GM23338 (cell line): ENCODE results near the gene DCANP1. TPM values are rescaled to one million over a fixed set of nuclear protein-coding genes. Genes with fewer than 3 reads are reported as not detected.

Source experiments
- ATAC-seq: fragments of 200-7000 bp; cut with Tn5 transposase; 3 replicates; pipeline ENCODE4 v1.9.1; 2020
- DNase-seq: peaks from one replicate; pipeline ENCODE4 v3.0.0-alpha.2; 2015; ENCODE audit warnings: low spot score
- H2AFZ ChIP-seq: fragments of 200-600 bp; sonication (generic); 2 replicates; pipeline ENCODE4 v1.8.0; 2016; ENCODE audit warnings: antibody characterized with exemption, mild to moderate bottlenecking, moderate library complexity
- H3F3A ChIP-seq: fragments of 200-600 bp; sonication (generic); replicated peaks from 2 replicates; pipeline ENCODE4 v1.8.0; 2017; ENCODE audit warnings: antibody characterized with exemption, mixed run types, low read depth
- H3K27ac ChIP-seq: fragments of 200-600 bp; sonication (generic); 2 replicates; pipeline ENCODE4 v1.6.1; 2016; ENCODE audit warnings: low read depth
- H3K27me3 ChIP-seq: fragments of 200-600 bp; sonication (generic); 2 replicates; pipeline ENCODE4 v1.8.0; 2016; ENCODE audit warnings: mild to moderate bottlenecking, mixed run types, moderate library complexity; ENCODE audit not compliant: insufficient read depth
- H3K36me3 ChIP-seq: fragments of 200-600 bp; sonication (generic); 2 replicates; pipeline ENCODE4 v1.8.0; 2016; ENCODE audit warnings: mild to moderate bottlenecking; ENCODE audit not compliant: insufficient read depth
- H3K4me1 ChIP-seq: fragments of 200-600 bp; sonication (generic); 2 replicates; pipeline ENCODE4 v1.8.0; 2016; ENCODE audit warnings: mild to moderate bottlenecking, moderate library complexity; ENCODE audit not compliant: insufficient read depth
- H3K4me2 ChIP-seq: fragments of 200-600 bp; sonication (generic); 2 replicates; pipeline ENCODE4 v1.7.1; 2017; ENCODE audit warnings: mixed run types
- H3K4me3 ChIP-seq: fragments of 200-600 bp; sonication (generic); 2 replicates; pipeline ENCODE4 v1.6.1; 2016; ENCODE audit warnings: mixed run types
- H3K79me2 ChIP-seq: fragments of 200-600 bp; sonication (generic); replicated peaks from 2 replicates; pipeline ENCODE4 v1.8.0; 2017; ENCODE audit warnings: mild to moderate bottlenecking; ENCODE audit not compliant: insufficient read depth
- H3K9me2 ChIP-seq: fragments of 200-600 bp; sonication (generic); 2 replicates; pipeline ENCODE4 v1.8.0; 2017; ENCODE audit not compliant: insufficient read depth
- H4K20me1 ChIP-seq: fragments of 200-600 bp; sonication (generic); replicated peaks from 2 replicates; pipeline ENCODE4 v1.8.0; 2017; ENCODE audit warnings: mild to moderate bottlenecking; ENCODE audit not compliant: insufficient read depth
- H3K27ac Mint-ChIP-seq: 2 replicates; pipeline ENCODE4 v1.8.0; 2020; ENCODE audit warnings: inconsistent platforms, mild to moderate bottlenecking, moderate library complexity, mixed read lengths
- H3K27me3 Mint-ChIP-seq: 3 replicates; pipeline ENCODE4 v1.8.0; 2022; ENCODE audit warnings: low read depth, mild to moderate bottlenecking, moderate library complexity, mixed read lengths, inconsistent platforms; ENCODE audit not compliant: insufficient read depth, poor library complexity
- H3K36me3 Mint-ChIP-seq: 3 replicates; pipeline ENCODE4 v1.8.0; 2021; ENCODE audit warnings: low read depth, mild to moderate bottlenecking, inconsistent platforms, moderate library complexity, mixed read lengths
- H3K4me1 Mint-ChIP-seq: 3 replicates; pipeline ENCODE4 v1.8.0; 2020; ENCODE audit warnings: mild to moderate bottlenecking, inconsistent platforms, mixed read lengths
- H3K4me3 Mint-ChIP-seq: 3 replicates; pipeline ENCODE4 v1.8.0; 2021; ENCODE audit warnings: moderate library complexity, mild to moderate bottlenecking, inconsistent platforms, mixed read lengths
- H3K9me3 Mint-ChIP-seq: 3 replicates; pipeline ENCODE4 v1.8.0; 2020; ENCODE audit warnings: moderate library complexity, mild to moderate bottlenecking, inconsistent platforms, mixed read lengths
- EZH2phosphoT487 ChIP-seq: fragments of 200-600 bp; sonication (generic); IDR thresholded peaks from one replicate; pipeline ENCODE4 v1.8.1; 2018; ENCODE audit warnings: antibody characterized with exemption; ENCODE audit not compliant: unreplicated experiment
- JUNB ChIP-seq: IDR thresholded peaks from one replicate; pipeline ENCODE4 v1.6.1; 2016; ENCODE audit warnings: antibody characterized with exemption; ENCODE audit not compliant: unreplicated experiment
- ZNF114 ChIP-seq: fragments of 250-450 bp; sonication (Bioruptor Pico); IDR thresholded peaks from 2 replicates; pipeline ENCODE4 v1.5.0; 2020; ENCODE audit warnings: mild to moderate bottlenecking, moderate library complexity
- polyA plus RNA-seq: library from polyadenylated mRNA; unstranded; fragments of >200 nt; fragmentation: Nextera tagmentation; extraction: Ambion mirVana; gene quantifications from 2 replicates; pipeline ENCODE4 v1.2.1, GENCODE V29; 2016
- total RNA-seq: library from RNA; depleted of rRNA; stranded (reverse); fragments of >200 nt; shearing (Covaris generic); gene quantifications from 2 replicates; pipeline ENCODE4 v1.2.3, GENCODE V29; 2014
- TF ChIP-seq, protein P1 (sequence below): fragments of 250-450 bp; sonication (Bioruptor Pico); IDR thresholded peaks from 2 replicates; pipeline ENCODE4 v1.5.0; 2020; ENCODE audit warnings: mild to moderate bottlenecking, moderate library complexity
- TF ChIP-seq, protein P2 (sequence below): IDR thresholded peaks from 2 replicates; pipeline ENCODE4 v1.6.1; 2016; ENCODE audit warnings: antibody characterized with exemption

The DCANP1 gene
- total and polyA plus RNA-seq, 2 experiments from 2014 or later, result not detected

DNA sequence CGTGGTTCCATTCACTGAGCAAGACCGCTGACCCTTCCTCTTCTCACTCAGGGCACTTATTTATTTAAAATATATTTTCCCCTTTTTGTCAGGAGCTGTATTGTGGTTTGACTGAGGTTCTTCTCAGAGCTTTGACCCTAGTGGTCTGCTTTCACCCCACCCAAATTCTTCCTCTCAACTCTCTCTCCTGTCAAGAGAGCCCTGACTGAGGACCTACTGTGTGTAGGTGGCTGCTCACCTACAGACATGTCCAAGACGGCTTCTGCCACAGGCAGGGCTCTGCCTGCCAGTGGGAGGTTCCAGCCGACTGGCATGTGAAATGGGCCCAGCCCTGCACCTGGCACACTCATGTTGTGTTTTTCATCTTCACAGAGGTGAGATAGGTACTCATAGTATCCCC is 5.2 kb downstream of the DCANP1 start:
- Histone ChIP-seq H3K36me3 (no peaks in the 10 kb centered on the region), H3K79me2 (no peaks in the 10 kb centered on the region), H3K4me2 (no peak overlapping the region), H3K4me3 (no peak overlapping the region), H3K27me3 (no peaks in the 10 kb centered on the region), H3K27ac (no peak overlapping the region), H3F3A (no peaks in the 10 kb centered on the region), H3K9me2 (no peaks in the 10 kb centered on the region), H4K20me1 (no peaks in the 10 kb centered on the region), H3K4me1 (no peaks in the 10 kb centered on the region), H2AFZ (no peak overlapping the region)
- Mint-ChIP-seq H3K27me3 (peaks cover 9% of the 10 kb centered on the region), H3K9me3 (0 out of 3 replicates have a peak, but pooled peaks cover under 1% of the 10 kb centered on the region), H3K4me3 (no peak overlapping the region), H3K4me1 (peaks cover 13% of the 10 kb centered on the region), H3K36me3 (no peaks in the 10 kb centered on the region), H3K27ac (no peak overlapping the region)
- no peak for ATAC-seq
- TF ChIP-seq EZH2phosphoT487 (no peak), JUNB (no peak)
- TF ChIP-seq, protein P1, sequence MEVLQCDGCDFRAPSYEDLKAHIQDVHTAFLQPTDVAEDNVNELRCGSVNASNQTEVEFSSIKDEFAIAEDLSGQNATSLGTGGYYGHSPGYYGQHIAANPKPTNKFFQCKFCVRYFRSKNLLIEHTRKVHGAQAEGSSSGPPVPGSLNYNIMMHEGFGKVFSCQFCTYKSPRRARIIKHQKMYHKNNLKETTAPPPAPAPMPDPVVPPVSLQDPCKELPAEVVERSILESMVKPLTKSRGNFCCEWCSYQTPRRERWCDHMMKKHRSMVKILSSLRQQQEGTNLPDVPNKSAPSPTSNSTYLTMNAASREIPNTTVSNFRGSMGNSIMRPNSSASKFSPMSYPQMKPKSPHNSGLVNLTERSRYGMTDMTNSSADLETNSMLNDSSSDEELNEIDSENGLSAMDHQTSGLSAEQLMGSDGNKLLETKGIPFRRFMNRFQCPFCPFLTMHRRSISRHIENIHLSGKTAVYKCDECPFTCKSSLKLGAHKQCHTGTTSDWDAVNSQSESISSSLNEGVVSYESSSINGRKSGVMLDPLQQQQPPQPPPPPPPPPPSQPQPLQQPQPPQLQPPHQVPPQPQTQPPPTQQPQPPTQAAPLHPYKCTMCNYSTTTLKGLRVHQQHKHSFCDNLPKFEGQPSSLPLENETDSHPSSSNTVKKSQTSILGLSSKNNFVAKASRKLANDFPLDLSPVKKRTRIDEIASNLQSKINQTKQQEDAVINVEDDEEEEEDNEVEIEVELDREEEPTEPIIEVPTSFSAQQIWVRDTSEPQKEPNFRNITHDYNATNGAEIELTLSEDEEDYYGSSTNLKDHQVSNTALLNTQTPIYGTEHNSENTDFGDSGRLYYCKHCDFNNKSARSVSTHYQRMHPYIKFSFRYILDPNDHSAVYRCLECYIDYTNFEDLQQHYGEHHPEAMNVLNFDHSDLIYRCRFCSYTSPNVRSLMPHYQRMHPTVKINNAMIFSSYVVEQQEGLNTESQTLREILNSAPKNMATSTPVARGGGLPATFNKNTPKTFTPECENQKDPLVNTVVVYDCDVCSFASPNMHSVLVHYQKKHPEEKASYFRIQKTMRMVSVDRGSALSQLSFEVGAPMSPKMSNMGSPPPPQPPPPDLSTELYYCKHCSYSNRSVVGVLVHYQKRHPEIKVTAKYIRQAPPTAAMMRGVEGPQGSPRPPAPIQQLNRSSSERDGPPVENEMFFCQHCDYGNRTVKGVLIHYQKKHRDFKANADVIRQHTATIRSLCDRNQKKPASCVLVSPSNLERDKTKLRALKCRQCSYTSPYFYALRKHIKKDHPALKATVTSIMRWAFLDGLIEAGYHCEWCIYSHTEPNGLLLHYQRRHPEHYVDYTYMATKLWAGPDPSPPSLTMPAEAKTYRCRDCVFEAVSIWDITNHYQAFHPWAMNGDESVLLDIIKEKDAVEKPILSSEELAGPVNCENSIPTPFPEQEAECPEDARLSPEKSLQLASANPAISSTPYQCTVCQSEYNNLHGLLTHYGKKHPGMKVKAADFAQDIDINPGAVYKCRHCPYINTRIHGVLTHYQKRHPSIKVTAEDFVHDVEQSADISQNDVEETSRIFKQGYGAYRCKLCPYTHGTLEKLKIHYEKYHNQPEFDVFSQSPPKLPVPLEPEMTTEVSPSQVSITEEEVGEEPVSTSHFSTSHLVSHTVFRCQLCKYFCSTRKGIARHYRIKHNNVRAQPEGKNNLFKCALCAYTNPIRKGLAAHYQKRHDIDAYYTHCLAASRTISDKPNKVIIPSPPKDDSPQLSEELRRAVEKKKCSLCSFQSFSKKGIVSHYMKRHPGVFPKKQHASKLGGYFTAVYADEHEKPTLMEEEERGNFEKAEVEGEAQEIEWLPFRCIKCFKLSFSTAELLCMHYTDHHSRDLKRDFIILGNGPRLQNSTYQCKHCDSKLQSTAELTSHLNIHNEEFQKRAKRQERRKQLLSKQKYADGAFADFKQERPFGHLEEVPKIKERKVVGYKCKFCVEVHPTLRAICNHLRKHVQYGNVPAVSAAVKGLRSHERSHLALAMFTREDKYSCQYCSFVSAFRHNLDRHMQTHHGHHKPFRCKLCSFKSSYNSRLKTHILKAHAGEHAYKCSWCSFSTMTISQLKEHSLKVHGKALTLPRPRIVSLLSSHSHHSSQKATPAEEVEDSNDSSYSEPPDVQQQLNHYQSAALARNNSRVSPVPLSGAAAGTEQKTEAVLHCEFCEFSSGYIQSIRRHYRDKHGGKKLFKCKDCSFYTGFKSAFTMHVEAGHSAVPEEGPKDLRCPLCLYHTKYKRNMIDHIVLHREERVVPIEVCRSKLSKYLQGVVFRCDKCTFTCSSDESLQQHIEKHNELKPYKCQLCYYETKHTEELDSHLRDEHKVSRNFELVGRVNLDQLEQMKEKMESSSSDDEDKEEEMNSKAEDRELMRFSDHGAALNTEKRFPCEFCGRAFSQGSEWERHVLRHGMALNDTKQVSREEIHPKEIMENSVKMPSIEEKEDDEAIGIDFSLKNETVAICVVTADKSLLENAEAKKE (CRISPR knock-in tag), result no peak
- TF ChIP-seq, protein P2, sequence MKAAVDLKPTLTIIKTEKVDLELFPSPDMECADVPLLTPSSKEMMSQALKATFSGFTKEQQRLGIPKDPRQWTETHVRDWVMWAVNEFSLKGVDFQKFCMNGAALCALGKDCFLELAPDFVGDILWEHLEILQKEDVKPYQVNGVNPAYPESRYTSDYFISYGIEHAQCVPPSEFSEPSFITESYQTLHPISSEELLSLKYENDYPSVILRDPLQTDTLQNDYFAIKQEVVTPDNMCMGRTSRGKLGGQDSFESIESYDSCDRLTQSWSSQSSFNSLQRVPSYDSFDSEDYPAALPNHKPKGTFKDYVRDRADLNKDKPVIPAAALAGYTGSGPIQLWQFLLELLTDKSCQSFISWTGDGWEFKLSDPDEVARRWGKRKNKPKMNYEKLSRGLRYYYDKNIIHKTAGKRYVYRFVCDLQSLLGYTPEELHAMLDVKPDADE, result no peak
- DNase-seq, result no peak

DNA sequence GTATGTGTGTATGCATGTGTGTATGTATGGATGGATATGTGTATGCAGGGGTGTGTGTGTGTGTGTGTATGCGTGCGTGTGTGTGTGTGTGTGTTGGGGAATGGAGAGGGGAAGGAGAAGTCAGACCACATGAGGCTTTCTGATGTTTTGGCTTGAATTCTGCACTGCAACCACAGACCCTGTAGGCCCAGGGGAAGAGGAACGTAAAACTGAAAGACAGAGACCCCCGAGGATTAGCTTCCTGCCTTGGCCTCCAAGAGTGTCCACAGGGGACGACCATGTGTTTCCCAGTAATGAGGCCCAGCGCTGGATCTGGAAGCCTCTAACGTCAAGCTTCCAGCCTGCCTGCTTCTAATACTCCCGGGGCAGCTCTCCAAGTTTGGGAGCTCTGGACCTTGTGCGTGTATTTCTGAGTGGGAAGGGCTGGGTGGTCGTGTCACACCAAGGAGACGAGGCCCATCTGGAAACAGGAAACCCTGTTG is 5.8 kb downstream of the DCANP1 start:
- H3K27me3 ChIP-seq, result no peaks in the 10 kb centered on the region
- no peaks in the 10 kb centered on the region for H3K9me2 ChIP-seq
- H3K79me2 ChIP-seq, result no peaks in the 10 kb centered on the region
- DNase-seq, result no peak
- Mint-ChIP-seq H3K4me3 (no peak overlapping the region), H3K27me3 (peaks cover 7% of the 10 kb centered on the region), H3K36me3 (no peaks in the 10 kb centered on the region), H3K9me3 (no peaks in the 10 kb centered on the region), H3K27ac (no peak overlapping the region), H3K4me1 (peaks cover 13% of the 10 kb centered on the region)
- H4K20me1 ChIP-seq, result no peaks in the 10 kb centered on the region
- no peaks in the 10 kb centered on the region for H3K4me1 ChIP-seq
- H2AFZ ChIP-seq, result no peak overlapping the region
- no peak overlapping the region for H3K27ac ChIP-seq
- H3F3A ChIP-seq, result no peaks in the 10 kb centered on the region
- no peak overlapping the region for H3K4me3 ChIP-seq
- ATAC-seq, result no peak
- H3K36me3 ChIP-seq, result no peaks in the 10 kb centered on the region
- H3K4me2 ChIP-seq, result no peak overlapping the region
- TF ChIP-seq ZNF114 (CRISPR knock-in tag), result no peak
- TF ChIP-seq, protein P2, result no peak
